GM21360 (cell line): ENCODE results near the gene MACF1.
"Not testable (repeated sequence)": the region's sequence is repeated elsewhere in the genome, so short reads cannot be mapped to it uniquely, and the experiment has no call there.

Source experiments
- ATAC-seq: cut with Tn5 transposase; IDR thresholded peaks from one replicate; pipeline ENCODE4 v1.9.1; 2021; ENCODE audit warnings: mild to moderate bottlenecking, moderate library complexity; ENCODE audit not compliant: unreplicated experiment

Gene MACF1

DNA sequence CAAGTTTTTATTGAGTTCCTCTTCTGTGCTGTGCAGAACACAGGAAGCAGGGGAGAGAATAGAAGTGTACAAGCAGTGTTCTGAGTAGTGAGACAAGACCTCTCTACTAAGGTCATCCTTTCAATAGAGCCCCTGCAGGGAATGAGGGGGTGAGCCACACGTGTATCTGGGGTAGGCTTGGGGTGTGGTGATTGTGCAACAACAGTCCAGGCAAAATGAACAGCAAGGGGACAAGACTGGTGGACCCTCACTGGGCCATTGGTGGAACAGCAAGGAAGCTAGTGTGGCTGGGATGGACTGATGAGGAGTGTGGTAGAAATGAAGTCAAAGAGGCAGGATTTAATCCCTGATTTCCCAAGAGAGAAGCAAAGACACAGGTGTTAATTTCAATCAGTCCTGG is 278.8 kb downstream of the MACF1 start:
- no peak for ATAC-seq

DNA sequence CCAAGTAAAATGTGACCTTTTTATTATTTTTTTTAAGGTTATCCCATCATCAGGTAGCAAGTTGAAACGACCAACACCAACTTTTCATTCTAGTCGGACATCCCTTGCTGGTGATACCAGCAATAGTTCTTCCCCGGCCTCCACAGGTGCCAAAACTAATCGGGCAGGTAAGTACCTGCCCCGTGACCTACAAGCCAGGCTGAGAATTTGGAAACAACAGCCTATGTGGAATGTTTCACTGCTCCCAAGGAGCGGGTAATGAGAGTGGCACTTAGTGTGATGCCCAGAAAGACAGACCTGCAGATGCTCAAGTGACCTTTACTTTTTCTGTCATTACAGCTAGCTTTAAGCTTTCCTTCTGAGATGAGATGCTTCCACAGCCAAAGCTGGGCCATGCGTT is 280.1 kb downstream of the MACF1 start:
- no peak for ATAC-seq

DNA sequence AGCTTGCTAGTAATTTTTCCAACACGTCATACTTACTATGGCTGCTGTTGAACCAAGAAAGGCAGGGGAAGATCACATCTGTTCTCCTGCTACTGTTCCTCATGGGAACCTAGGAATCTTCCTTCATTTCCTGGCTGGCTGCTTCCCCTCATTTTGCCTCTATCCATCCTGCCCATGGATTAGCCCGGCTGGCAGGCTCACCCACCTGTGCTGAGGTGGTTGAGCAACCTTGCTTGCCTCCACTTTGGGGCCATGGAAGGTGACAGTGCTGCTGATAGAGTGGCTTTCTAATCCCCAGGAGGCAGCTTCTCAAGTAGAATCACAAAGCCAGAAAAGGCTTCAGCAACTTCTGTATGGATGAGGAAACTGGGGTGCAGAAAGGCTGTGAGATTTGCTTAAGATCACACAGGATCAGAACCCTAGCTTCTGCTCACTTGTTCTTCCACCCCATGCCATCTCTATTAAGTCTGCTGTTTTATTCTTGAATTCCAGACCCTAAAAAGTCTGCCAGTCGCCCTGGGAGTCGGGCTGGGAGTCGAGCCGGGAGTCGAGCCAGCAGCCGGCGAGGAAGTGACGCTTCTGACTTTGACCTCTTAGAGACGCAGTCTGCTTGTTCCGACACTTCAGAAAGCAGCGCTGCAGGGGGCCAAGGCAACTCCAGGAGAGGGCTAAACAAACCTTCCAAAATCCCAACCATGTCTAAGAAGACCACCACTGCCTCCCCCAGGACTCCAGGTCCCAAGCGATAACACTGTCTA is 280.7 kb downstream of the MACF1 start:
- ATAC-seq: no peak

DNA sequence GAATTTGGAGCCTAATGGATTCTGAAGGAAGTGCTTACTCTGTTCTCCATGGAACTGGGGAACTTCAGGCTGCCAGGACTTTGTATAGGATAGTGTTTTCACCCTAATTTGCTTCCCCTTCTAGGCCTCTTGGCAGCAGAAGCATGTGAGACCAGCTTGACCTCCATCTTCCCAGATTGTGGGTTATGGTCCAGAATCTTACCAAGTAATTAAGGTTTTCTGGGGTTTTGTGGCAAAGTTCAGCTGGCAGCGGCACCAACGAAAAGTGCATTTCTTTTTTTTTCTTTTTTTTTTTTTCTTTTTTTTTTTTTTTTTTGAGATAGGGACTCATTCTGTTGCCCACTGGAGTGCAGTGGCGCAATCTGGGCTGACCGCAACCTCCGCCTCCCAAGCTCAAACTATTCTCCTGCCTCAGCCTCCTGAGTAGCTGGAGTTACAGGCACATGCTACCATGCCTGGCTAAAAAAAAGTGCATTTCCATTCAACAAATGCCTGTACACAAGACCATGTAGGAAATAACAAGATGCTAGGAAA is 283.6 kb downstream of the MACF1 start:
- ATAC-seq: no peak

DNA sequence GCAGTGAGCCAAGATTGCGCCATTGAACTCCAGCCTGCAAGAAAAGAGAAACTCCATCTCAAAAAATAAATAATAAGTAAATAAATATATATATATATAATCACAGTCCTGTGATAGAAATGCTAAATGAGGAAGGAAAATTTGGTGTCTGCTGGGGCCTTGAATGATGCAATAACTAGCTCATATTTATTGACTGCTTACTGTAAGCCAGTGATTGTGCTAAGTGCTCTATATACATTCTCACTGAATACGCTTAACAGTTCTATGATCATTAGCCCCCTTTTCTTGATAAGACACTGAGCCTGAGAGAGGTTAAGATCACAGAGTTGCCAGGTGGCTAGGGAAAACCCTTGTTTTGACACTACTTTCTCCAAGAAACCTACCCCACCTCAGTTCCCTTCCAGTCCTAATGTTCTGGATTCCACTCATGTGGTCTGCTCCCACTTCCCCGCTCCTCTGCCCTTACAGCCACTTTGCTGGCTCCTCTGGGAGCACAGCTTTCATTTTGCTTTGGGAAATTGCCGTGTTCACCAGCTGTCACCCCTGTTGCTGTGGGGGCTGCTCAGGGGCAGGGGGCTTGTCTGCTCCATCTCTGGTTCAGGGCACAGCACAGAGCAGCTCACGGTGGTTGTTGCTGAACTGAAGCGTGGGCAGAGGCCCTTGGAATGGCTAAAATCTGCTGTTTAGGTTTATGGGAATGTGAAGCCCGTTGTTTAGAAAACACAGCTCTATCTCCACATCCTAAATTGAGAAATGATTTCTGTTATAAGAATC is 284.5 kb downstream of the MACF1 start:
- ATAC-seq: no peak

DNA sequence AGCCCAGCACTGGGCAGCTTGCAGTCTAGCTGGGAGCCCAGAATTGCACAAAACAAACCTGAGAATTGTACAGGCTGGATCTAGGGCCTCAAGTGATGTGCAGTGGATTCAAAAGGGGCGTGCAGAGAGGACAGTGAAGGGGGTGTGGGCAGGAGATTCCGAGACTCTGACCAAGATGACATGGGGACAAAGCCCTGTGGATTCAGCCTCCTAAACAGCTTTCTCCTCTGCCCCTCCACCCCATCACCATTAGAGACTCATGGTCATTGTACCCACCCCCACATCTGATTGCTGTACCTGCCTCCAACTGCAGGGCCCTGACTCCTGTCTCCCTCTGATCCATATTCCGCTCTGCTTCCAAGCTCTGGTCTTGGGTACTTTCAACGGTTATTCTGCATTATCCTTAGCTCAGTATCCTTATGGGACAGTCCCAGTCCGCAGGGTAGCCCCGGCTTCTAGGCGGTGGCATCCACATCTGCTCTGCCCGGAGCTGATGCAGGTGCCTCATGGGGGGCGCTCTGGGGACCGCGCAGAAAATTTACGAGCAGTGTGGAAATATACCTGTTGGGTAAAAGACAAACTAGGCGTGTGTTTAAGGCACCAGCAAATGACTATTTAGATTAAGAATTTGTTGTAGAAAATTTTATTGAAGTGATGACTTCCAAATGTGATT is 285.2 kb downstream of the MACF1 start:
- ATAC-seq: no peak

DNA sequence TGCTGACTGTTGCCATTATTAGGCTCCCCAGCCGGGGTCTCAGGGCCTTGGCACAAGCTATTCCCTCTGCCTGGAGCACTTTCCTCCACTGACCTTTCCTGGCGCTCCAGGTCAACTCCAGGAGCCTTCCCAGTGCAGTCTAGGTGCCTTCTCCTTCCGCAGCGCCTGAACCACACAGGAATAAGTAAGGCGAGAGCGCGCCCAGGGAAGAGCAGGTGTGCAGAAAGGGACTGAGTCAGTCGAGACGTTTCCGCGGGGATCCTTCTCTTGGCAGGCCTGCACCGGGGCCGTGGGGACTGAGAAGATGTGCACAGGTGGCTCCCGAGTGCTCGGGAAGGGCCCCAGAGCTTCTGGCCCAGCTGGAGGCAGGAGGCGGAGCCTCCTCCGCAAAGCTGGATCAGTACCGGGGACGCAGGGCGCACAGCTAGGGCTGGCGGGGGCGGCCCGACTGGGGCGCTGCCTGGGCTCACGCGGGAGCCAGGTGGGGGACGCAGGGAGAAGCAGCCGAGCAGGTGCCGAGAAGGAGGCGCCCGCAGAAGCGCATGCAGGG is 286.2 kb downstream of the MACF1 start:
- ATAC-seq: peak; percentile 19

DNA sequence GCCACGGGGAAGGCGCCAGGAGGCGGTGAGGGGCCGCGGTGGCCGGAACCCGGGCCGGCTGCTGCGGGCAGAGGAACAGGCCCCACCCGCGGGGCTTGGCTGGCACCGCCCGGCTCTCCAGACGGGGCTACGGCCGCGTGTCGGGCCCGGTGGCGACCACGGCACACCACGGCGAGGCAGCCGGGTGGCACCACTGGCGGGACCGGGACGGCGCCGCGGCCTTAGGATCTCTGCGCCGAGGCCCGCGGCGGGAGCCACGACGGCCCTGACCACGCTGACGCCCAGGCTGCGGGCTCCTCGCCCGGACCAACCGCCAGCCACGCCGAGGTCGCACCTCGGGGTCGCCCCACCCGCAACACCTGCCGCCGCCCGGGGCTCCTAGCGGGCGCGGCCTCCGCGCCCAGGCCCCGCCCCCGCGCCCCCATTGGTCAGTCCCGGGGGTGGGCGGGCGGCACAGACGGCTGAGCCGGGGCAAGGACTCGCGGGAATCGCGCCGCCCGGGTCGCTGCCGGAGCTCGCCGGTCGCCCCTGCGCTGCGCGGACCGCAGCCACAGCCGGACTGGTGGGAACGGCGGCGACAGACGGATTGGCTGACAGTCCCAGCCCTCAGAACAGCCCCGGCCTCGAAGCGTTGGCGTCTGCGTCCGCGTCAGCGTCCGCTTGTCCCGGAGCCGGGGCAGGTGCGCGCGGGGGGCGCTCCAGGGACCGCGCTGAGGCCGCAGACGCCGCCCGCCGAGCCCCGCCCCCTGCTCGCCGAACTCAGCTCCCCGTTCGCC is 286.8 kb downstream of the MACF1 start, which contains the start of gene BMP8A:
BMP8A (plus strand) TSS at position 491 of the 776 bp plus-strand sequence. CDS start 356 bp downstream, outside the sequence.
- ATAC-seq: peak; percentile 79

DNA sequence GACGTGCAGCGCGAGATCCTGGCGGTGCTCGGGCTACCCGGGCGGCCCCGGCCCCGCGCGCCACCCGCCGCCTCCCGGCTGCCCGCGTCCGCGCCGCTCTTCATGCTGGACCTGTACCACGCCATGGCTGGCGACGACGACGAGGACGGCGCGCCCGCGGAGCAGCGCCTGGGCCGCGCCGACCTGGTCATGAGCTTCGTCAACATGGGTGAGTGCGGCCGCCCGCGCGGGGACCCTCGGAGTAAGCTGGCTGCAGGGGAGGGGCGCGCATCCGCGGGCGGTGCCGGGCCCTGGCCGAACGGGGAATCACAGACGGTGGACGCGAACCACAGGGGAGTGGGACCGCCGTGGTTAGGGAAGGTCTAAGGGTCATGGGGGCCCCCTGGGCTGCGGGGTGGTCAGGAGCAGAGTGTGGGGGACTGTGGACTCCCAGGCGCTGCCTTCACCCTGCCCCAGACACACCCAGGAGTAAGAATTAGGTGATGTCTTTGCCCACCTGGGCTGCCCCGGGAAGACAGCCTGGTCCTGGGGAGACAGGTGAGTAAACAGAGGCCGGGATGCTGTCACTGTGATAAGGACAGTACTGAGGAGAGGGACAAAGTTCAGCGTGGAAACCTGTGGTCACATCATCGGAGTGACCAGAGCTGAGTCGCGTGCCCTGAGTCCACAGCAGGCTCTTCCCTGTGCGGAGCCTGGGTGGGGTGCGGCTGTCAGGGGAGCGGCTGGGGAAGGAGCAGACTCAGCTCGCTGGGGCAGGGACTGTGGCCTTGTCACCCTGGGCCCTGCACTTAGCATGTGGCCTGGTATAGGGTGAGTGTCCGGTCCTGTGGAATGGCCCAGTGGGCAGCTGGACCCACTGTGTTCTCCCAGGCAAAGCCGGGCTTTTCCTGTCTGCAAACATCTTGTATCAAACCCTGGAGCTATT is 287.9 kb downstream of the MACF1 start:
- ATAC-seq: not testable (repeated sequence)

DNA sequence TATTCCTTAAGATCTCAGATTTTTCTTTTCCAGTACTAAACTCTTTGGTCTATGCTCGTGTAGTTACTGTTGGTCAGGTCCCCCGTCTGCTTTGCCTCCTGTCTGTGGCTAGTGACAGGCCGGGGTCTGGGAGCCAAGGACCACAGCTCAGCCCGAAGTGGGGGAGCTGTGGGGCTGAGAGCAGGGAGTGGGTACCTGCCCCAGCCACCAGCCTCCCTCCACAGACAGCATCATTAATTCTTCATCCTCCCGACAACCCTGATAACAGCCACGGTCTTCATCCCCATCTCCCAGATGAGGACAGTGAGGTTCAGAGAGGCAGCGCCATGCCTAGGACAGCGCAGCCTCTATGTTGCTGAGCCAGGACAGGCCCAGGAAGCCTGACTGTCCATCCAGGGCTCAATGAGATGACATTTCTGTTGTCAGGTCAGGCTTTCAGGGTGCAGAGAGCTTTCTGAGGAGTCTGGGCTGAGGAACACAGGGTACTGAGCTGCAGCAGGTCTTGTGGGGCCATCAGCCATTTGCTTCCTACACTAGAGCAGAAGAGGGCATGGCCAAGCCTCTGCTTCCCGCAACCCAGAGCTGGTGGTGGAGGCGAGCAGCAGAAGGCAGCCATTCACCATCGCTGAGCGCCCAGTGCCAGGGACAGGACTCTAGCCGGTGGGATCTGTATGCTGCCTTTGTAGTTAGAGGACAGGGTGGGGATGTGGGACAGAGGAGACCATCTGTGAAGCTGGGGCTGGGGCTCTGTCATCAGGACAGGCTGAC is 288.7 kb downstream of the MACF1 start:
- ATAC-seq: not testable (repeated sequence)

DNA sequence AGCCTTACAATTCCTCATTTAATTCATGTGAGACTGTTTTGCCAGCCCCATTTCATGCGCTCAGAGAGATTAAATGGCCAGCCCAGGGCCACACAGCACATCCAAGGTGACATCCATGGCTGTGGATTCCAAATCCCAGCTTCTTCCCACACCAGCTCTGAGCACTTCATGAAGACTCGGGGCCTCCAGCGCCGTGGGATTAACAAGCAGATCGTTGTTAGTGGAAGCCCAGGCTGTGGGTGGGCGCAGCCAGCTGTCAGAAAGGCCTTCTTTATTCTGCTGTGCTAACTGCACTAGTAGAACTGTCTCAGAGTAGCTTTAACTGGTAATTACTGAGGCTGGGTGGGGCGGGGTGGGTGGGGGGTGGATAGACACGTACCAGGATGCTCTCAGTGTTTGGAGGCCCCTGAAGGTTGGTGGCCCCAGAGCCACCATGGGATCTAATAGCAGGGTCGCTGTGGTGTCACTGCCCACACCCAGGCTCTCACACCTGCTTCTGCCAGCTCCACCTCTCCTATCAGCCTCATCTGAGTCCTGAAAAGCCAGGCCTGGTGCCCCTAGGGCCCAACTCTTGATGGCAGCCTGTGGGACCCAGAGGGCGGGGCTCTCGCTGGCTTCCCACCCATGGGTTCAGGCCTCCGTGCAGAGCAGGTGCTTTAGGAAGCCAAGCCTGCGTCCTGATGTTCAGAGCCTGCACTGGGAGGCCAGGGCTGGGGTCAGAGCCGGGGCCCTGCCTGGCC is 290.3 kb downstream of the MACF1 start:
- ATAC-seq: no peak

DNA sequence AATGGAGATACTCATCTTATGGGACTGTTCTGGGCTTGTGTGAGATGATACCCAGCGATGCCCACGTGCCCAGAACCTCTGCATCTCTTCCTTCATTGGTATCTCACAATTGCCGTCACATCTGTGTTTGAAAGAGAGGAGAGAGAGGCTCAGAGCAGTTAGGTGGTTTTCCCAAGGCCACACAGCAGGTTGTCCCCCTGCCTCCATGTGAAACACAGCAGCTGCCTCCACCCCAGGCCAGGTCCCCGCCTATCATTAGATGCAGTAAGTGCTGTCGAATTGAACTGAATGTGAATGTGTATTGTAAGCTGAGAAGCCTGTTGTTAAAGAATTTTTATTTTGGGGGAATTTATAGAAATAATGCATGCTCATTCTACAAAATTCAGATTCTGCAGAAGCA is 292.0 kb downstream of the MACF1 start:
- not testable (repeated sequence) for ATAC-seq

DNA sequence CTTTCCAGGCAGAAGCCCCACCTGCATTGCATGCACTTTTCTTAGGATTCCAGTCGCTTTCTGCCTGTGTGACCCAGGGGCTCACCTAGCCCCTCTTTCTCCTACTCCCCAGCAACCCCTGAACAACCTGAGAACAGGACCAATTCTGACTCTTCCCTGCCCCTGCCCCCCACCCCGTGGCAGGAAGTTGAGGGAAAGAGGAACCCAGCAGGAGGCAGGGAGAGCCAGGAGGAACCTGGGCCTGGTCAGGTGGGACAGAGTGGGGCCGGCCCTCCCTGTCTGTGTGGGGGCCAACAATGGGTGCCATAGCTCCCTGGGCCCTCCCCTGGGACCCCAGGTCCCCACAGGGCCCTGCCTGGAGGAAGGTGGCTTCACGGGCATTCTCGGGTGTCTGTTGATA is 293.1 kb downstream of the MACF1 start:
- ATAC-seq: no peak

DNA sequence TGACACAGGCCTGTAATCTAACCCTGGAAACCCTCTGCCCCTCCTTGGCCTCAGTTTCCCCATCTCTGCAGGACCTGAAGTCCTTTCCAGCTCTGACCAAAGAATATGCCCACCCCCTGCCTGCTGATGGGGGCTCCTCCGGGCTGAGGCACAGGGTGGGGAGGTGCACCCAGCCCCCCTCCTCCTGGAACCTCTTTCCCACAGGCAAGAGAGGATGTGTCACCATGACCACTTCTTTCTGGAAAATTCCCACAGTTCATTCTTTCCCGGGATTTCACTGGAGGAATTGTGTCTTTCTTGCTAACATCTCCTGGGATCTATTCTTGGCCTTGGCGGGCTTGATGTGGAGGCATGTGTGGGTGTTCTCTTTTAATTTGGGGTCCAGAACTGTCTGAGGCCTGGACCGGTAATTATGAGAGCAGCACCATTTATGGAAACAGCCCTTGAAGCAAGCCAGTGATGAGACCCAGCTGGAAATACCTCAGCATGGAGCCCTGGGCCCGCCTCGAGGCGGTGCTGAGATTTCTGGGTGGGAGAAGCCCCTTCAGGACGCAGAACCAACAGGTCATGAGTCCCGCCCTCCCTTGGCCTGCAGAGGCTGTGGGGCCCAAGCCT is 293.7 kb downstream of the MACF1 start:
- not testable (repeated sequence) for ATAC-seq

DNA sequence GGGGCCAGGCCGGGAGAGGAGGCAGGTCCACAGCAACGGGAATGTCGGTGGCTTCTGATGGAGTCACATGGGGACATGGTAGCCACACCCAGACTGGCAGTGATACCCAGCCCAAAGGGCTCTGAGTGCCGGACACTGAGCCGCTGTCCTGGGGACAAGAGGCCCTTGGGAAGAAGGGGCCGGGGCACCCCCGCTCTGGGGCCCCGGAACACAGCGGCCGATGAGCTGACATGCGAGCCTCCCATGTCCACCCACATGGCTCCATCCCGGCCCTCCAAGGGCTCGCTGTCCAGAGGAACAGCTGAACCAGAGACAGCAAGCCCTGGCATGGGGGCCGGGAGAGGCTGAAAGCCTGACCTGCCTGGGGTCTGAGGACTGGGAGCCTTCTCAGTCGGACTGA is 294.3 kb downstream of the MACF1 start:
- not testable (repeated sequence) for ATAC-seq

DNA sequence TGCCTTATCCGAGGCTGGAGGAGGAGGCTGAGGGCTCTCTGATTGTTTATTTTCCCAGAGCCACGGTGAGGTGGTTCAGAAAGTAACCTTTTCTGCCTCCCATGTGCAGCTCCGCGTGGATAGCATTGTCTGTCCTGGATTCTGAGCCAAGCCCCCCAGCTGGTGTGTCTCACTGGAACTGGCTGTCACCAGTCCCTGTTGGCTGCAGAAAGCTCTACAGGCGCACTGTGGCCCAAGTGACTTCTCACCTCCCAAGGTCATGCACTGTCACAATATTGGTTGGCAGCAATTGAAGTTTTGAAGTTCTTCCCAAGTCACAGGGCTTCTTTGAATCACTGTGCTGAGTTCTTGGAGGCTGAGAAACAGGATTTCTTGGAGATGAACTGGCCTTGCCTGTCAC is 295.2 kb downstream of the MACF1 start:
- ATAC-seq: no peak

DNA sequence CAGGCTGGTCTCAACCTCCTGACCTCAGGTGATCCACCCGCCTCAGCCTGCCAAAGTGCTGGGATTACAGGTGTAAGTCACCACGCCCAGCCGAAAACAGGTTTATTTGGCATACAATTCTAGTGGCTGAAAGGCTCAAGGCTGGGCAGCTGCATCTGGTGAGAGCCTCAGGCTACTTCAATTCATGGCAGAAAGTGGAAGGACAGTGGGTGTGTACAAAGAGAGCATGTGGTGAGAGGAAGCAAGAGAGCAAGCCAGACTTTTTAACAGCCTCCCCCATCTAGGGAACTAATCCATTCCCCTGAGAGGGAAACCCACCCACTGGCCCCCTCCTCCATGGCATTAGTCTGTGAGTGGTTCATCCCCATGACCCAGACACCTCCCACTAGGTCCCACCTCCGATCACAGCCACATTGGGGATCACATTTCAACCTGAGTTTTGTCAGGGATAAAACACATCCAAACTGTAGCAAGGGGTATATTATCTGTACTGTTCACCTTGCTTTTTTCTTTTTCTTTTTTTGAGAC is 296.4 kb downstream of the MACF1 start:
- no peak for ATAC-seq
